Esophagus squamous epithelium (tissue), 4 donors: ENCODE data around the gene PSME3IP1.

Experiments used
- POLR2A ChIP-seq, 4 donors: fragments of 450-650 bp; IDR thresholded peaks; one replicate each; pipeline ENCODE4 v1.6.1; 2017; ENCODE audit warnings: antibody characterized with exemption in 4 of 4, mild to moderate bottlenecking in 4 of 4, moderate library complexity in 3 of 4
- TF ChIP-seq, protein P1 (sequence below), 6 experiments: fragments of 450-650 bp in 4 of 6; fragments of 200-600 bp in 2 of 6; sonication (generic) in 2 of 6; IDR thresholded peaks; one replicate each; pipeline ENCODE4 v1.5.1; 2016 to 2019; ENCODE audit warnings: antibody characterized with exemption in 6 of 6, mild to moderate bottlenecking in 4 of 6, moderate library complexity in 4 of 6

DNA sequence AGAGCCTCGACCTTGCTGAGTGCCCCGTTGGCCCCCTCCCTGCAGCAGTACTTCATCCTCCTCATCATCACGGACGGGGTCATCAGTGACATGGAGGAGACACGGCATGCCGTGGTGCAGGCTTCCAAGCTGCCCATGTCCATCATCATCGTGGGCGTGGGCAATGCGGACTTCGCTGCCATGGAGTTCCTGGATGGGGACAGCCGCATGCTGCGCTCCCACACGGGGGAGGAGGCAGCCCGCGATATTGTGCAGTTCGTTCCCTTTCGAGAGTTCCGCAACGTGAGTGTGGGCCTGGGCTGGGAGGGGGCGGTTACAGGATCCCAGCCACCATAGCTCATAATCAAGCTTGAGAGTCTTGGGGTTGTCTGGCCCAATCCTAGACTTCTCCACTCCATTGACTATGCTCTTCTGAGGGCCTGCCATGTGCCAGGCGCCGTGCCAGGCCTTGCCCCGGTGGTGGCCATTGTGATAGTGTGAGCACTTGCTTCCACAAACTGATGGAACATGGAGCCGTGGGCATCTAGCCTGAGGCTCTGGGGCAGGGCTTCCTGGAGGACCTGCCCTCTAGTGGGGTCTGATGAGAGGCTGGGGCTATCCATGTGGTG lies 39.7 kb downstream of the PSME3IP1 start:
- TF ChIP-seq, protein P1, sequence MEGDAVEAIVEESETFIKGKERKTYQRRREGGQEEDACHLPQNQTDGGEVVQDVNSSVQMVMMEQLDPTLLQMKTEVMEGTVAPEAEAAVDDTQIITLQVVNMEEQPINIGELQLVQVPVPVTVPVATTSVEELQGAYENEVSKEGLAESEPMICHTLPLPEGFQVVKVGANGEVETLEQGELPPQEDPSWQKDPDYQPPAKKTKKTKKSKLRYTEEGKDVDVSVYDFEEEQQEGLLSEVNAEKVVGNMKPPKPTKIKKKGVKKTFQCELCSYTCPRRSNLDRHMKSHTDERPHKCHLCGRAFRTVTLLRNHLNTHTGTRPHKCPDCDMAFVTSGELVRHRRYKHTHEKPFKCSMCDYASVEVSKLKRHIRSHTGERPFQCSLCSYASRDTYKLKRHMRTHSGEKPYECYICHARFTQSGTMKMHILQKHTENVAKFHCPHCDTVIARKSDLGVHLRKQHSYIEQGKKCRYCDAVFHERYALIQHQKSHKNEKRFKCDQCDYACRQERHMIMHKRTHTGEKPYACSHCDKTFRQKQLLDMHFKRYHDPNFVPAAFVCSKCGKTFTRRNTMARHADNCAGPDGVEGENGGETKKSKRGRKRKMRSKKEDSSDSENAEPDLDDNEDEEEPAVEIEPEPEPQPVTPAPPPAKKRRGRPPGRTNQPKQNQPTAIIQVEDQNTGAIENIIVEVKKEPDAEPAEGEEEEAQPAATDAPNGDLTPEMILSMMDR (IDR thresholded peaks at IDR 0.05): no peak
- no peak for TF ChIP-seq POLR2A (IDR thresholded peaks at IDR 0.05)
